GM06990 (cell line): Measurements from ENCODE around the gene GPD1.
A peak's percentile ranks its signal among the peaks of the same experiment; 100 is the strongest.

Experiments
- DNase-seq: peaks from one replicate; pipeline ENCODE4 v3.0.0-alpha.2; 2011; ENCODE audit not compliant: insufficient read length; ENCODE audit errors: extremely low read depth
- H3K27me3 ChIP-seq: replicated peaks from 2 replicates; pipeline ENCODE4 v1.6.0; 2011; ENCODE audit warnings: low read length; ENCODE audit not compliant: control insufficient read depth, insufficient read depth
- H3K36me3 ChIP-seq: 2 replicates; pipeline ENCODE4 v1.5.1; 2011; ENCODE audit warnings: low read length; ENCODE audit not compliant: control insufficient read depth, insufficient read depth
- H3K4me3 ChIP-seq: replicated peaks from 2 replicates; pipeline ENCODE4 v1.5.1; 2011; ENCODE audit warnings: low read depth, mild to moderate bottlenecking, control low read depth, low read length
- TF ChIP-seq, protein P1 (sequence below): IDR thresholded peaks from 2 replicates; pipeline ENCODE4 v1.5.1; 2011; ENCODE audit warnings: low read length, control low read depth, mild to moderate bottlenecking, inconsistent platforms; ENCODE audit not compliant: insufficient read depth, poor library complexity, severe bottlenecking

Gene GPD1

GRCh38 chr12:50120953-50121352, 17.1 kb downstream of the GPD1 start:
- Histone ChIP-seq H3K4me3 (no peak overlapping the region), H3K27me3 (no peaks in the 10 kb centered on the region), H3K36me3 (peaks cover 5% of the 10 kb centered on the region)
- TF ChIP-seq, protein P1, sequence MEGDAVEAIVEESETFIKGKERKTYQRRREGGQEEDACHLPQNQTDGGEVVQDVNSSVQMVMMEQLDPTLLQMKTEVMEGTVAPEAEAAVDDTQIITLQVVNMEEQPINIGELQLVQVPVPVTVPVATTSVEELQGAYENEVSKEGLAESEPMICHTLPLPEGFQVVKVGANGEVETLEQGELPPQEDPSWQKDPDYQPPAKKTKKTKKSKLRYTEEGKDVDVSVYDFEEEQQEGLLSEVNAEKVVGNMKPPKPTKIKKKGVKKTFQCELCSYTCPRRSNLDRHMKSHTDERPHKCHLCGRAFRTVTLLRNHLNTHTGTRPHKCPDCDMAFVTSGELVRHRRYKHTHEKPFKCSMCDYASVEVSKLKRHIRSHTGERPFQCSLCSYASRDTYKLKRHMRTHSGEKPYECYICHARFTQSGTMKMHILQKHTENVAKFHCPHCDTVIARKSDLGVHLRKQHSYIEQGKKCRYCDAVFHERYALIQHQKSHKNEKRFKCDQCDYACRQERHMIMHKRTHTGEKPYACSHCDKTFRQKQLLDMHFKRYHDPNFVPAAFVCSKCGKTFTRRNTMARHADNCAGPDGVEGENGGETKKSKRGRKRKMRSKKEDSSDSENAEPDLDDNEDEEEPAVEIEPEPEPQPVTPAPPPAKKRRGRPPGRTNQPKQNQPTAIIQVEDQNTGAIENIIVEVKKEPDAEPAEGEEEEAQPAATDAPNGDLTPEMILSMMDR: no peak
- DNase-seq: no peak

DNA sequence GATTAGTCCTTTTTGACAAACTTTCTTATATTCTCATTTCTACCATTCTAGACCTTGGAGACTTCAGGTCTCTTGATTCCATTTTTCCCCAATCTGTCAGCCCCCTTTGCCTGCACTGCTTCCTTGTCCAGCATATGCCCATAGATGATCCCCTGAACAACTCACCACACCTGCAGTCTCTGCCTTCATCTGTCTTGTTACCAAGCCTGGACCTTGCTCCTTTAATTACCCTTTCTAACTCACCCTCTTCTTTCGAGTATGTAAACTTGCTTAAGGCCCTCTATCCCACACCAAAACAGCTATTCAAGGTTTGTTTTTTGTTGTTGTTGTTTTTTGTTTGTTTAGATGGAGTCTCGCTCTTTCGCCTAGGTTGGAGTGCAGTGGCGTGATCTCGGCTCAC, 17.8 kb downstream of the GPD1 start:
- TF ChIP-seq, protein P1: no peak
- no peak for DNase-seq
- Histone ChIP-seq H3K36me3 (peaks cover 4% of the 10 kb centered on the region), H3K27me3 (no peaks in the 10 kb centered on the region), H3K4me3 (no peak overlapping the region)

GRCh38 chr12:50123203-50123602, 19.4 kb downstream of the GPD1 start:
- TF ChIP-seq, protein P1: no peak
- Histone ChIP-seq H3K36me3 (peaks cover 7% of the 10 kb centered on the region), H3K4me3 (no peak overlapping the region), H3K27me3 (no peaks in the 10 kb centered on the region)
- no peak for DNase-seq

DNA sequence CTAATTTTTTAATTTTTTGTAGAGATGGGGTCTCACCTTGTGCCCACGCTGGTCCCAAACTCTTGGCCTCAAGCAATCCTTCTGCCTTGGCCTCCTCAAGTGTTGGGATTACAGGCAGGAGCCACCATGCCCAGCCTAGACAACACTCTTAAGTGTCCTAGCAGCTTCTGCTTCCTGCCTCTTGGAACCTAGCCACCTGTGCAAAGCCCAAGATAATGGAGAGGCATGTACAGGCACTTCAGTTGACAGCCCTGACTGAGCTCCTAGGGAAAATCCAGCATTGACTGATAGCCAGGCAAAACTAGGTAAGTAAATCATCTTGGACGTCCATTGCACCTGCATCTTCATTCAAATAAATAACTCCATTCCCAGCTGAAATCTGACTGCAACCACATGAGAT, 23.7 kb downstream of the GPD1 start:
- H3K27me3 ChIP-seq: no peaks in the 10 kb centered on the region
- no peak overlapping the region for H3K4me3 ChIP-seq
- peaks cover 15% of the 10 kb centered on the region for H3K36me3 ChIP-seq
- no peak for DNase-seq
- TF ChIP-seq, protein P1: no peak

DNA sequence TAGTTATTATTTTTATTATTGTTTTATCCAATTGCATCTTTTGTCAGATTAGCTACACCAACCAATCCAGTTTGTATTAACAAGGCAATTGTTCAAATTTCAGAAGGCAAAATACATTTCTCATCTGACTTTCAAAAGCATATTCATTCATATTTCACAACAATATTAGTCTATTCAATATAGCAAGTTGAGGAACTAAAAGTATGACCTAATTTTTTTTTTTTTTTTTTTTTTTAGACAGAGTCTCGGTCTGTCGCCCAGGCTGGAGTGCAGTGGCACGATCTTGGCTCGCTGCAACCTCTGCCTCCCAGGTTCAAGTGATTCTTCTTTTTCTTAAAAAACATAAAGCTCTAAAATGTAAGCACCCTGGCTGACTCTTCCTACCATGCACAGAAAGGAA, 25.5 kb downstream of the GPD1 start:
- TF ChIP-seq, protein P1: no peak
- DNase-seq: no peak
- peaks cover 19% of the 10 kb centered on the region for H3K36me3 ChIP-seq

DNA sequence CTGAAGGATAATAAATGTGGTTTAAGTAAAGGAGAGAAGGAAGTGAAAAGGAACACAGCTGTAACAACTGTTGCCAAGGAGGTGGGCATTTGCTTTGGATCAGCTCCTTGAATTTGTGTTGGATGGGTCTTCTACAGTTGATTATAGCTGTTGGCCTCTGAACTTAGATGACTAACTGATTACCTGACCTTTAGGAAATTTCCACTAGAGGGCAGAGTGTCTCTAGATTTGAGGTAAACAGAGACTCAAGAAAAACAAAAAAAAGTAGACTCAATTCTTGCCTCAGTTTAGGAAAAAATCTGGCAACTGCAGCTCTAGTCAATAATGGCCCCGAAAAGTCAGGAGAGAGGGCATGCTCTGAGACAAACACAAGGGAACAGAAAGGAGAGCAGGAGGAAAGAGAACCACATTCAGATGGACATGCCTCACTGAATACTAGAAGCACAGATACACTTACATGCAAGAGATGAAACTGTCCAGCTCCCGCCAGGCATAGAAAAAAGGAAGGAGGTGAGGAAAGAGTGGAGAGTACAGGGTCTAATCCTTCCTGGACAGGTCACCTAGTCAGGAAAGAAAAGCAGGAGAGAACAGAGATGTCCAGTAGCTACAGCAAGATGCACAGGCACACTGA, 28.8 kb downstream of the GPD1 start:
- Histone ChIP-seq H3K27me3 (no peaks in the 10 kb centered on the region), H3K36me3 (peaks cover 18% of the 10 kb centered on the region), H3K4me3 (no peak overlapping the region)
- DNase-seq: no peak
- TF ChIP-seq, protein P1: peak; percentile 65

More for the DNA sequence above, 25.5 kb downstream of the GPD1 start:
- Histone ChIP-seq H3K4me3 (no peak overlapping the region), H3K27me3 (no peaks in the 10 kb centered on the region)
